ENCODE data around the gene SLC11A2. TPM values are rescaled to one million over a fixed set of nuclear protein-coding genes. Genes with fewer than 3 reads are reported as not detected.

SLC11A2 gene
- polyA plus RNA-seq (2012; ENCODE audit: insufficient read length, low read depth), result 26.9 TPM

- TF ChIP-seq TAF1 (IDR thresholded peaks at IDR 0.05; ENCODE audit: borderline replicate concordance, insufficient read depth, low read length), result no peak
- peak; percentile 78 for TF ChIP-seq POLR2AphosphoS5 (IDR thresholded peaks at IDR 0.05; ENCODE audit: low read depth, low read length)
- TF ChIP-seq REST (IDR thresholded peaks at IDR 0.05; ENCODE audit: insufficient read depth in 1 of 2, low read depth in 2 of 2, low read length in 2 of 2), result 0 out of 4 replicates have a peak, but pooled peaks of 1 of the 2 experiments have one; percentile 27
- no peak for TF ChIP-seq FOXP2 (optimal IDR thresholded peaks at IDR 0.05; ENCODE audit: borderline replicate concordance, extremely low read depth, extremely low read length, insufficient read depth)
Measured at GRCh38 chr12:51025836-51026638, at the start of gene SLC11A2. Gene SLC11A2, minus strand, starts transcription at chr12:51026384. Its CDS starts 15,656 bp downstream, at chr12:51010728.

- TF ChIP-seq FOXP2 (optimal IDR thresholded peaks at IDR 0.05; ENCODE audit: borderline replicate concordance, extremely low read depth, extremely low read length, insufficient read depth) (no peak), POLR2AphosphoS5 (IDR thresholded peaks at IDR 0.05; ENCODE audit: low read depth, low read length) (no peak), REST (IDR thresholded peaks at IDR 0.05; ENCODE audit: insufficient read depth in 1 of 2, low read depth in 2 of 2, low read length in 2 of 2) (no peak), SIN3A (IDR thresholded peaks at IDR 0.05; ENCODE audit: borderline replicate concordance, insufficient read depth, low read length) (no peak), TAF1 (IDR thresholded peaks at IDR 0.05; ENCODE audit: borderline replicate concordance, insufficient read depth, low read length) (no peak)
Measured at GRCh38 chr12:51075390-51075789, 49.2 kb upstream of the SLC11A2 start.

GRCh38 chr12:51071663-51072062 is 45.5 kb upstream of the SLC11A2 start:
- no peak for TF ChIP-seq FOXP2 (optimal IDR thresholded peaks at IDR 0.05; ENCODE audit: borderline replicate concordance, extremely low read depth, extremely low read length, insufficient read depth)
- TF ChIP-seq REST (IDR thresholded peaks at IDR 0.05; ENCODE audit: insufficient read depth in 1 of 2, low read depth in 2 of 2, low read length in 2 of 2), result no peak
- TF ChIP-seq TAF1 (IDR thresholded peaks at IDR 0.05; ENCODE audit: borderline replicate concordance, insufficient read depth, low read length), result no peak
- no peak for TF ChIP-seq POLR2AphosphoS5 (IDR thresholded peaks at IDR 0.05; ENCODE audit: low read depth, low read length)
- no peak for TF ChIP-seq SIN3A (IDR thresholded peaks at IDR 0.05; ENCODE audit: borderline replicate concordance, insufficient read depth, low read length)

- TF ChIP-seq FOXP2 (optimal IDR thresholded peaks at IDR 0.05; ENCODE audit: borderline replicate concordance, extremely low read depth, extremely low read length, insufficient read depth) (no peak), POLR2AphosphoS5 (IDR thresholded peaks at IDR 0.05; ENCODE audit: low read depth, low read length) (no peak), REST (IDR thresholded peaks at IDR 0.05; ENCODE audit: insufficient read depth in 1 of 2, low read depth in 2 of 2, low read length in 2 of 2) (no peak), TAF1 (IDR thresholded peaks at IDR 0.05; ENCODE audit: borderline replicate concordance, insufficient read depth, low read length) (no peak), SIN3A (IDR thresholded peaks at IDR 0.05; ENCODE audit: borderline replicate concordance, insufficient read depth, low read length) (no peak)
Measured at GRCh38 chr12:51070004-51070403, 43.8 kb upstream of the SLC11A2 start.
